Fibroblast of upper back skin (primary cell): ENCODE results near the gene CISD3.
"Not testable (repeated sequence)": the region's sequence is repeated elsewhere in the genome, so short reads cannot be mapped to it uniquely, and the experiment has no call there.

Experiments
- DNase-seq: peaks from one replicate; pipeline ENCODE4 v3.0.0-alpha.2; 2013

CISD3 gene

DNA sequence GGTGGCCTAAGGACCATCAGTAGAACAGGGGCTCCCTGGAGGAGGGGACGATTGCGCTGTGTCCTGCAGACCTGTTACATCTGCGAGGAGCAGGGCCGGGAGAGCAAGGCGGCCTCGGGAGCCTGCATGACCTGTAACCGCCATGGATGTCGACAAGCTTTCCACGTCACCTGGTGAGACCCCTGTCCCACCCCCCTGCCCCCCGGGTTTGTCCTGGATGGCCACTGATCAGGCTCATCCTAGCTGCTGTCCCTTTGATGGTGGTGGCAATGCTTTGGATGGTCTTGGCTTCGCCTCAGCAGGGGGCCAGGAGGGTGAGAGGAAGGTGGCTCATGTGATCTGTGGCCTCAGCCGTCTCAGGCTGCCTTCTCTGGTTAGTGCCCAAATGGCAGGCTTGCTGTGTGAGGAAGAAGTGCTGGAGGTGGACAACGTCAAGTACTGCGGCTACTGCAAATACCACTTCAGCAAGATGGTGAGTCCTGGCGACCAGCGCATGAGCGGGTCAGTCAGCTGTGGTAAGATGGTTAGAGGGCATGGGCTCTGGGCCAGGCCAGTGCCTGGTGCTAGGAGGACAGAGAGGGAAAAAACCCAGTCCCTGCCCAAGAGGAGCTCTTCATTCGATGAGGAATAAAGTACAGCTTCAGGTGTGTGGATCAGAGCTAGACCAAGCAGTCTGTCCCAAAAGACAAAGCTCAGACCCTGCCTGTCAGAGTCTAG lies 20.9 kb upstream of the CISD3 start:
- no peak for DNase-seq

DNA sequence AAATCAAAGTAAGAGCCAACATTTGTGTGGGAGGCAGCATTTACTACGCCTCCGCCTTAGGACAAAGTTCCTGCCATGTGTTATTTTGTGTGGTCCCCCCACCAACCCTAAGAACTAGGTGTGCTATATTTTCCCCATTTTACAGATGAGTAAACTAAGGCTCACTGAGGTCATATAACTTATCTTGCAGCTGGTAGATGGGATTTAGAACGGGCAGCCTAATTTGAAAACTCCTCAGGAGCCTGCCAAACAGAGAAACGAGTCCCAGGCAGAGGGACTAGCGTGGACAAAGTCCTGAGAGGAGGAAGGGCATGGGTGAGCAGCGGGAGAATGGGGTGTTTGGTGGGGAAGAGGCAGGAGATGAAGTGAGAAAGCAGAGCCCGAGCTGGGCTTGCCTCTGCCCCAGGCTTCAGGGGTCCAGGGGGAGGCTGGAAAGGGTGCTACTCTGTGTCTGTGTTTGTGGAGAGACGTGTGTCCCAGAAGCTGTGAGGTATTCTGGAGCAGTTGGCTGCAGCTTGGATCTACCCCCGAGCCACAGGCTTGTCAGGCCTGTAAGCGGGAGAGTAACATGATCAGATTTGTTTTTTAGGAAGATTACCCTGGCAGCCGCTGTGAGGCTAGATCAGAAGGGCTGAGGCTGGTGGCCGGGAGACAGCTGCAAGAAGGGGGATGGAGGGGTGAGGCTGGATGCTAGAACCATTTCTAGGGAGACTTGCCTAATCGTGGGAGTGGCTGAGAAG lies 20.1 kb upstream of the CISD3 start:
- DNase-seq, result no peak

DNA sequence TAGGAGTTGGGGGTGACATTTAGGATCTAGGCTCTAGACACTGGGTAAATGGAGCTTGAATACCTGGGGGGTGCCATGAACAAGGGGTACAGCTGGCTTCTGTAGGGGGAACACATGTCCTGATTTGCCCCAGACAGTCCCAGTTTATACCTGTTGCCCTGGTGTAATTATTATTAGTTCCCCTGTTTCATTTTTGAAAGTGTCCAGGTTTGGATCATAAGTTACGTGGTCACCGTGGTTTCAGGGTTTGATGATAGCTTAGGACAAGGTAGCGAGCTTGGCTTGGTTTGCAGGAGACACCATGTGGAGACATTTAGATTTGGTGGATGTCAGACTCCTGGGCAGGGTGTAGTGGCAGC lies 19.6 kb upstream of the CISD3 start:
- DNase-seq, result no peak

DNA sequence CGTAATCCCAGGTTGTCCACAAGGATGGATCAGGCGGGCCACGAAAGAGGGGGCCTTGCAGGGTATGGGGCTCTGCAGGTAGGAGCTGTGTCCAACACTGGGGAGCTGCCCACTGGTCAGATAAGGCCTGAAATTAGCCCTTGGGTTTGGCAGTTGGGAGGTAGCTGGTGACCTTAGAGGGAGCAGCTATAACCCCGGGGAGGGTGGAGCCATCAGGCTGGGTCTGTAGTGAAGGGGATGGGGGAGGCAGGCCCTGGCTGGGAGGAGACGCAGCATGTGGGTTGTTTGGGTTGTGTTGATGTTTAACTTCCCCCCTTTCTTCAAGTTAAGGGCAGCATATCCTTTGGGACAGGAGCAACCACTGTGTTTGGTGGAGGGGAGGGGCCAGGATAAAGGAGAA lies 19.2 kb upstream of the CISD3 start:
- no peak for DNase-seq

DNA sequence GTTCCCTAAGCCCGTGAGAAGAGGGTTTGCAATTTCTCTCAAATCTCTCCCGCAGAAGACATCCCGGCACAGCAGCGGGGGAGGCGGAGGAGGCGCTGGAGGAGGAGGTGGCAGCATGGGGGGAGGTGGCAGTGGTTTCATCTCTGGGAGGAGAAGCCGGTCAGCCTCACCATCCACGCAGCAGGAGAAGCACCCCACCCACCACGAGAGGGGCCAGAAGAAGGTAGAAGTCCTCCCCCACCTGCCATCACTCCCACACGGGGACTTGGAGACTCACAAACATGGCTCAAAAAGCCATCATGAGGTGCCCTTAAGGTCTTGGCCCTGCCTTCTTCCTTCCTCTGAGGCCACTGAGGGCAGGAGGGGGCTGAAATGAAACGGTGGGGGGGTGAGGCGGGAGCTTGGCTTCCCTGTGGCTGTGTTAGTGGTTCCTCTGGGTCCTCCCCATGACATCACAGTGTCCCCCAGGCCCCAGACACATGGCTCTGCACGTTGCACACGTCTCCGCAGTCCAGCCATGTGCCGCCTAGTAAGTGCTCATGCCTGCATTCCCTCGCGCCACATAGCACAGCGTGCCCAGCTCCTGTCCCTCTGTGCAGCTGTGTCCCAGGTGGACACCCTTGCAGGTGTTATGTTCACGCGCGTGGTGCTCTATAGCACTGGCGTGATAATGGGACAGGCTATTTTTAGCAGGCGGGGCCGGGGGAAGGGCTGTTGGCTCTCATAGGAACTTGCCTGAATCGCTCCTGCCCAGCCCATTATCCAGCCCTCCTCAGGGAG lies 18.2 kb upstream of the CISD3 start:
- no peak for DNase-seq

DNA sequence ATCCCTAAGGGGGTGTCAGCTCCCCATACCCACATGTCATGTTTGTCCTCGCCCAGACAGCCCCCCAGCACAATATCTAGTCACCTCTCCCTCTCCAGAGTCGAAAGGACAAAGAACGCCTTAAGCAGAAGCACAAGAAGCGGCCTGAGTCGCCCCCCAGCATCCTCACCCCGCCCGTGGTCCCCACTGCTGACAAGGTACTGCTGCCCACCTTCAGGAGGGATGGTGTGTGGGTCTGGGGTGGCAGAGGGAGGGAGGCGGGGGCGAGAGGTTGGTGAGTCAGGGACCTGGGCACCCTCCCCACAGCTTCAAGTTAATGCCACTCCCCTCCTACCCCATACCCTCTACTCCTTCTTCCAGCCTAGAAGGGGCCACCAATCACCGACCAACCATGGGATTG lies 17.5 kb upstream of the CISD3 start:
- DNase-seq, result no peak

DNA sequence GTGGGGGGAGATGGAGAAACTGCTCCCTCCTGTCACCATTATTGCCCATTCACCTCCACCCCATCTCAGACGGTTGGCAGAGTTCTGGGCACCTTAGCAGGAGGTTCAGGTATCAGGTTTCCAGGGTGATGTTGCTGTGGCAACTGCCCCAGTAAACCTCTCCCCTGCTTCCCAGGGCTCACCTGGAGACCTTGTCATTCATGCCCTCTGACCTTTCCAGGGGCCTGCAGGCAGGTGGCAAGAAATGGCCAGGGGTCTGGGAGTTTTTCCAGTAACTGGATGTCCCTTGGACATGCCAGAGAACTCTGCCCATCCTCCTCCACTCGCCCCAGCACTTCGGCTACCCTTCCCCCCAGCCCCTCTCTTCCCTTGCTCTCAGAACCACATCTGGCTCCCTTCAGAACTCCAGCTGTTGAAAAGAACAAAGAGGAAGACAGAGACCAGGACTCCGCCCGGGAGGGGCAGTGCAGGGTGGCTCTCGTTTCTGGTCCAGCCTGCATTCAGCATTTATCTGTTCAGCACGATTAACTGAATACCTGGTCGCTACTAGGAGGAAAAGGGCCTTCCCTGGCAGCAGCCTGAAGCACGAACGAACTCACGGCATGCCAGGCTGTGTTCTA lies 16.6 kb upstream of the CISD3 start:
- DNase-seq, result no peak

DNA sequence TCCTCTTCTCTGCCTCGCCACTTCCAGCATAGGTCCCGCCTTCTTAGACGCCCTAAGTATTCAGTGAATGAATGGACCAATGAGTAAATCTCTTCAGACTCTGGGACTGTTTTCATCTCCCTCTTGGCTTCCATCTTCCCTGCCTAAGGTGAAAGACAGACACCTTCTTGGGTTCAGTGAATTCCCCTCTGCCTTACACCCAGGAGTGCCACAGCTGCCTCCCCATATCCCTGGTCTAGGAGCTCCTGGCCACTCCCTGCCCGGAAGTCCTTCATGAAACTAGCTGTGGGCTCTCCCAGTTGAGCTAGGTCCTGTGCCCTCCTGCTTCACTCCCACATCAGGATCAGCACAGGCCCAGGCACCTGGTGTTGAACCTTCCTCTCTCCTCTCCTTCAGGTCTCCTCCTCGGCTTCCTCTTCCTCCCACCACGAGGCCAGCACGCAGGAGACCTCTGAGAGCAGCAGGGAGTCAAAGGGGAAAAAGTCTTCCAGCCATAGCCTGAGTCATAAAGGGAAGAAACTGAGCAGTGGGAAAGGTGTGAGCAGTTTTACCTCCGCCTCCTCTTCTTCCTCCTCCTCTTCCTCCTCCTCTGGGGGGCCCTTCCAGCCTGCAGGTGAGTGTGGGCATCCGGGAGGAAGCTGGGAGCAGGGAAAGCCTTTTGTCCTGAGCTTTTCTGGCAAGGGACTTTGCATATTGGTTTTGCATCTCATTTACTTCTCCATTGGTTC lies 14.8 kb upstream of the CISD3 start:
- no peak for DNase-seq

DNA sequence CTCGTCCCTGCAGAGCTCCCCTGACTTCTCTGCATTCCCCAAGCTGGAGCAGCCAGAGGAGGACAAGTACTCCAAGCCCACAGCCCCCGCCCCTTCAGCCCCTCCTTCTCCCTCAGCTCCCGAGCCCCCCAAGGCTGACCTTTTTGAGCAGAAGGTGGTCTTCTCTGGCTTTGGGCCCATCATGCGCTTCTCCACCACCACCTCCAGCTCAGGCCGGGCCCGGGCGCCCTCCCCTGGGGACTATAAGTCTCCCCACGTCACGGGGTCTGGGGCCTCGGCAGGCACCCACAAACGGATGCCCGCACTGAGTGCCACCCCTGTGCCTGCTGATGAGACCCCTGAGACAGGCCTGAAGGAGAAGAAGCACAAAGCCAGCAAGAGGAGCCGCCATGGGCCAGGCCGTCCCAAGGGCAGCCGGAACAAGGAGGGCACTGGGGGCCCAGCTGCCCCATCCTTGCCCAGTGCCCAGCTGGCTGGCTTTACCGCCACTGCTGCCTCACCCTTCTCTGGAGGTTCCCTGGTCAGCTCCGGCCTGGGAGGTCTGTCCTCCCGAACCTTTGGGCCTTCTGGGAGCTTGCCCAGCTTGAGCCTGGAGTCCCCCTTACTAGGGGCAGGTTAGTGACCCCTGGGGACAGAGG lies 13.7 kb upstream of the CISD3 start:
- no peak for DNase-seq

DNA sequence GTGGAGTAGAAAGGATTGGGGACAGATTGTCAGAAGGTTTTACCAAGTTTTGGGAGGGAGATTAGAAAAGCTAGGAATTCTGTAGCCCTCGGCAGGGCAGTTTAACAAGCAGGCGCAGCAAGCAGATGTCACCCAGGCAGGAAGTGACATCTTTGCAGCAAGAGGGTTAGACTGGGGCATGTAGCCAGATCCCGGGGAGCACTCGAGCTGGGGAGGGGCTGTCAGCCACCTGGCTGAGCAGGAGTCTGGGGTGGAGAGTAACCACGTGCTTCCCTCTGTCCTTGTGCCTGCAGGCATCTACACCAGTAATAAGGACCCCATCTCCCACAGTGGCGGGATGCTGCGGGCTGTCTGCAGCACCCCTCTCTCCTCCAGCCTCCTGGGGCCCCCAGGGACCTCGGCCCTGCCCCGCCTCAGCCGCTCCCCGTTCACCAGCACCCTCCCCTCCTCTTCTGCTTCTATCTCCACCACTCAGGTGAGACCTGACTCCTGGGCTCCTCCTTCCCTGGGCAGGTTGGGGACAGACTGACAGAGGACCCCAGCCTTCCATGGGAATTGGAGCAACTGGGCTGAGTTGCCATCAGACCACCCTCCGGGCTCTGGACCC lies 12.9 kb upstream of the CISD3 start:
- DNase-seq, result no peak

DNA sequence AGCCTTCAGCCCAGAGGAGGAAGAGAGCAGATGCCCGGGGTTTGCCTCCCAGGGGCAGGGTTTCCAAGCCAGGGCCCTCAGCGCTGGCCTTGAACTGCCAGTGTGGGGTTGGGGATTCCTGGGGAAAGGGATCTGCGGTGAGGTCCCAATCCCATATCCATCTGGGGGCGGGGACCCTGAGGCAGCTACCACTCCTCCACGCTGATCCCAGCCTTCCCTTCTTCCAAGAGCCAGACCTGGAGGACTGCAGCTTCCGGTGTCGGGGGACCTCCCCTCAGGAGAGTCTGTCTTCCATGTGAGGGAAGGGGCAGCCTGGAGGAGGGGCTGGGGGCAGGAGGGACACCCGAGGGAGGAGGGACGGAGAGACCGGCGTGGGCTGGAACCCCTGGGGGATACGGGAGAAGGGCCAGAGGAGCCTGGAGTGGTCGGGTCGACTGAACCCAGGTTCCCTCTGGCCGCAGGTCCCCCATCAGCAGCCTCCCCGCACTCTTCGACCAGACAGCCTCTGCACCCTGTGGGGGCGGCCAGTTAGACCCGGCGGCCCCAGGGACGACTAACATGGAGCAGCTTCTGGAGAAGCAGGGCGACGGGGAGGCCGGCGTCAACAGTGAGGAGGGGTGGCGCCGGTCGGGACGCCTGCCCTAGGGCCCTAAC lies 10.7 kb upstream of the CISD3 start:
- no peak for DNase-seq

DNA sequence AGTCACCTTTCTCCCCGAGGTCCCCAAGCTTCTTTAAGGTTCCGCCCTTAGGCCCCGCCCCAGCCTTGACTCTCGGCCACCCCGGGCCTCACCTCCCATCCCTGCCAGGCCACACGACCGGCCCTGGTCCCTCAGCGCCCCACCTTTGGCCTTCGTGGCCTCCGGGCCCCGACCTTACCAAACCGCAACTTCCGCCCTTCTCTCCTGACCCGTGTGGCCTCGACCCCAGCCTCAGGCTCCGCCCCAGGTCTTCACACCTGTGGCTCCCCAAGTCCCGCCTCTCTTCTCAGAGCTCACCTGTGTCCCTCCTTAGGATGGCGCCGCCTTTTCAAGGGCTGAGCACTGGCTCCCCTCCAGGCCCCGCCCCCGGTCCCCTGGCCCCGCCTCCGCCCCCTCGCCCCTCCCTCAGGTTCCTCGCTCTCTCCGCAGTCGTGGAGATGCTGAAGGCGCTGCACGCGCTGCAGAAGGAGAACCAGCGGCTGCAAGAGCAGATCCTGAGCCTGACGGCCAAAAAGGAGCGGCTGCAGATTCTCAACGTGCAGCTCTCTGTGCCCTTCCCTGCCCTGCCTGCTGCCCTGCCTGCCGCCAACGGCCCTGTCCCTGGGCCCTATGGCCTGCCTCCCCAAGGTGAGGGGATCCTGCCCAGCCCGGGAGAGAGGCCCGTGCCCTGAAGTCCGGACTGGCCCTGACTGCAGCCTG lies 10.0 kb upstream of the CISD3 start:
- DNase-seq, result no peak

DNA sequence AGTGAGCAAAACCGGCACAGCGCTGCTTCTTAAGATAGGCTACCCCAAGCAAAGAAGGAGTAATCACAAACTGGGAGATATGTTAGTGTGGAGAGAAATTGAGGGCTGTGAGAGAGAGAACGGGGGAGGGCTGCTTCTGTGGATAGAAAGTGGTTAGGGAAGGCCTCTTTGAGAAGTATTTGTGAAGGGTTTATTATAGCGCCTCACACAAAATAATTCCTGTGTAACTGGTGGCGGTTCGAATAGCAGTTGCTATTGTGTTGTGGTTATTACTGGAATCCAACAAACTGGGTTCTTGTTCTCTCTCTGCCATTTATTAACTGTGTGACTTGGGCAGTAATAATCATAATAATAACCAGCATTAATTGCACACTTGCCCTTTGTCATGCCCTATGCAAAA lies 9.2 kb upstream of the CISD3 start:
- DNase-seq, result no peak

DNA sequence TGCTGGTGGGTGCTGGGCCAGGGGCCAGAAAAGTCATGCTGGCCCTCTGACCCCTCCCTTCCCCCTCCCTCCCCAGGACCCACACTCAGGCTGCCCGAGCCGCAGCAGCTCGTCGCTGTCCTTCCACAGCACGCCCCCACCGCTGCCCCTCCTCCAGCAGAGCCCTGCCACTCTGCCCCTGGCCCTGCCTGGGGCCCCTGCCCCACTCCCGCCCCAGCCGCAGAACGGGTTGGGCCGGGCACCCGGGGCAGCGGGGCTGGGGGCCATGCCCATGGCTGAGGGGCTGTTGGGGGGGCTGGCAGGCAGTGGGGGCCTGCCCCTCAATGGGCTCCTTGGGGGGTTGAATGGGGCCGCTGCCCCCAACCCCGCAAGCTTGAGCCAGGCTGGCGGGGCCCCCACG lies 8.3 kb upstream of the CISD3 start:
- no peak for DNase-seq

DNA sequence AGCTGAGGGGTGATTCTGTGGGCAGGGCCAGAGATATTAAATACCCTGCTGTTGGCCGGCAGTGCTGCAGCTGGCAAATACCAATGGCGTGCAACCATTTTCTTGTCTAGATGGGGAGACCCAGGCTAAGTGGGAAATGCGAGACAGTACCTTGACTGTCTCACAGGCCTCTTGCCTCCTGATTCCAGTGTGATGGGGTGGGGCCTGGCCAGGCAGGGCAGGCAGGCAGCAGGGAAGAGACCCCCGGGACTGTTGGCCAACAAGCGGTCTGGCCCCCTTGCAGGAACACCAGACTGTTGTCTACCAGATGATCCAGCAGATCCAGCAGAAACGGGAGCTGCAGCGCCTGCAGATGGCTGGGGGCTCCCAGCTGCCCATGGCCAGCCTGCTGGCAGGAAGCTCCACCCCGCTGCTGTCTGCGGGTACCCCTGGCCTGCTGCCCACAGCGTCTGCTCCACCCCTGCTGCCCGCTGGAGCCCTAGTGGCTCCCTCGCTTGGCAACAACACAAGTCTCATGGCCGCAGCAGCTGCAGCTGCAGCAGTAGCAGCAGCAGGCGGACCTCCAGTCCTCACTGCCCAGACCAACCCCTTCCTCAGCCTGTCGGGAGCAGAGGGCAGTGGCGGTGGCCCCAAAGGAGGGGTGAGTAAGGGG lies 5.7 kb upstream of the CISD3 start:
- DNase-seq, result no peak

DNA sequence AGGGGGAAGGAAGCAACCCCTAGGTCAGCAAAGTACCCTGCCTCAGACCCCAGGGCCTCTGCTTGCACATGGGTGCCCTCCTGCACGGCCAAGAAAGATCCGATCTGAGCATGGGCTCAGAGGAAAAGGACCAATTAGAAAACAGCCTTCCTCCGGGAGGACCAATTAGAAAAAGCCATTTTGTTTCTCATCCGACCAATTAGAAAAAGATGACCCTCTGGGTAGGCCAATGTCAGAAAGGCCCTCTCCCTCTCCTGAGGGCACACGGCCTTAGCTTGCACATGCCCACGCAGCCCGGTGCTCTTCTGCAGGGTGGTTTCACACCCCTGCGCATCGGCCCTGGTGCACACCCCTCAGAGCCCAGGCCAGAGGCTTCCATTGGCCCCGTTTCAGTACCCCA lies 5.1 kb upstream of the CISD3 start:
- no peak for DNase-seq

DNA sequence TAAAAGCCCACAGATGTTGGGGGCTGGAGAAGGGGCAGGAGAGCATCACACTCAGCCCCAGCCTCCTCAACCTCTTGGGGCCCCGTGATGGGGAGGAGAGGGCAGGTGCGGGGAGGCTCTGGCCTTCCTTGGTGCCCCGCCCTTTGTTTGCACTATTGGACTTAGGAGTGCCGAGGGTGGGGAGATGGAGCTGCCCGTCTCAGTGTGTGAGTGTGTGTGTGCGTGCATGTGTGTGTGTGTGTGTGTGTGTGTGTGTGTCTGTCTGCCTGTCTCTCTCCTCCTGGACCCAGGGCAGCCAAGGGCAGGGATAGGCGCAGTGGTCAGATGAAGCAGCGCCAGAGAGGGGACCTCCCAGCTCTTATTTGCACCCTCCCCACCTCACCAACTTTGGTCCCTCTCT lies 4.0 kb upstream of the CISD3 start:
- DNase-seq, result not testable (repeated sequence)

DNA sequence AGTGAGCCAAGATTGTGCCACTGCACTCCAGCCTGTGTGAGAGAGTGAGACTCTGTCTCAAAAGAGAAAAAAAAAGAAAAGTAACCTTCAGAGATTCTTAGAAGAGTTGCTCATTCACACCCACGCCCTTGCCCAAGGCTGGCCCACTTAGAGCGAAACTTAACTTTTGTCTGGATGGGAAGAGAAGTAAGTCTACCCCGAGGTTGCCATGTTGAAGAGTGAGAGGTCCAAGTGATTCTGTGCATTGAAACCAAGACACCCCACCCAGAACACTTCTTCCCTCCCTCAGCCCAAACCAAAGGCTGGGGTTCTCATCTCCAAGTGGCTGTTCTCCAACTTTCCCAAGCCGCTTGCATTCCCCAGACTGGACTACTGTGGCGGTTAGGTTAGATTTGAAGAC lies 2.4 kb upstream of the CISD3 start:
- DNase-seq, result no peak

DNA sequence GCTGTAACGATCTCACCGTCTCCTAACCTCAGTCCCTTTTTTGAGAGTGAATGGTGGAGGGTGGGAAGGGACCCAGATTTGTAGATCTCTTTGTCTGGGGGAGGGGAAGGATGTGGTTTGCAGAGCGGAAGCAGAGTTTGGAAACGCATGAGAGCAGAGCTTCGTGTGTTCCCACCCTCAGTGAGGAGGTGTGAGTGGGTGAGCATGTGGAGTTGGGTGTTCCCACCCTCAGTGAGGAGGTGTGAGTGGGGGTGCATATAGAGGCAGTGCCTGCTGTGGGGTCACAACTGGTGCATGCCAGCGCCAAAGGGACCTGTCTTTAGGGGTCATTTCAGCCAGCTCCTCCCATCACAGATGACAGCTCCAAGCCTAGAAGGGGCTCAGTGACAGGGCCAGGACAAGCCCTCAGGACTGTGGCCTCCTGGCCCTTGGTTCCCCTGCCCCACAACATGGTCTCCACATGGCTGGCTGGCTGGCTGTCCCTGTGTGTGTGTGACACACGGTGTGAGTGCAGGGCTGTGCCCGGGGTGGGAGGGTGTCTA lies 1.8 kb upstream of the CISD3 start:
- DNase-seq, result no peak

DNA sequence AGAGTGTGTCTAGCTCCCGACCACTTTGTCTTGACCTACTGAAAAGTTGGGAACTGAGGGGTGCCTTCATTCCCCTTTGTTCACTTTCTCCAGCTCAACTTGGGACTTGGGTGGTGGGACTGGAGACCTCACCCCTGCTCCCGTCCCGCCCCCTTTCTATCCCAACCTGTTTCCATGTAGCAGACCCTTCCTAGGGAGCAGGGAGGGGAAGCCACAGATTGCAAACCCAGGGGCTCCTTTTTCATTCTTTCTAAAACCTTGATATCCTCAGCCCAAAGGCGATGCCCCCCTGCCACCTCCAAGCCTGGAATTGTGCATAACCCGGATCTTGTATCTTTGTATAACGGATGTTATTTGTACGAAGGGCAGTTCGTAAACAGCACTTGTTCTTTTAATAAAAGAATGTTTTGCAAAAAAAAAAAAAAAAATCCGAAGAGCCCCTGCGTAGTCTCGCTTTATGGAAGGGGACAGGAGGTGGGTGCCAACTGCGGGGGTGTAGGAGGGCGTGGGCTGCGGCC lies 714 bp upstream of the CISD3 start:
- no peak for DNase-seq
